GM21825 (cell line): ENCODE data around the gene TMEM164.

Experiments used
- ATAC-seq: cut with Tn5 transposase; IDR thresholded peaks from one replicate; pipeline ENCODE4 v1.9.1; 2021; ENCODE audit warnings: mild to moderate bottlenecking, moderate library complexity; ENCODE audit not compliant: unreplicated experiment

TMEM164 gene

GRCh38 chrX:110161361-110161686 is 158.4 kb downstream of the TMEM164 start:
- no peak for ATAC-seq

GRCh38 chrX:110162131-110162530 is 159.2 kb downstream of the TMEM164 start:
- ATAC-seq, result no peak

DNA sequence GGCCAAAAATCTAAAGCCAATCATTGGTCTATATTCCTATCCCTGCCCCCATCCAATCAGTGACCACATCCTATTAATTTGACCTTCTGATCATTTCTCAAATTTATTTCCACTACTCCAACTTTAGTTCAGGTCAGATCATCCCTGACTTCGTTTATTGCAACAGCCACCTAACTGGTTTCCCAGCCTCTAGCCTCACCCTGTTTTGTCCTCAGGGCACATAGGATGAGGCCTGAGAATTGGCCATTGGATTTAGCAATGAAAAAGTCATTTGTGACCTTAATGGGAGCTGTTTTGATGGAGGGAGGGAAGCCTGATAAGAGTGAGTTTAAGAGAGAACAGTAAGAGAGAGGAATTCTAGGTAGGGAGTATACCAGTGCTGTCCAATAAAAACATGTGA is 160.0 kb downstream of the TMEM164 start:
- no peak for ATAC-seq

GRCh38 chrX:110163488-110163887 is 160.6 kb downstream of the TMEM164 start:
- no peak for ATAC-seq

DNA sequence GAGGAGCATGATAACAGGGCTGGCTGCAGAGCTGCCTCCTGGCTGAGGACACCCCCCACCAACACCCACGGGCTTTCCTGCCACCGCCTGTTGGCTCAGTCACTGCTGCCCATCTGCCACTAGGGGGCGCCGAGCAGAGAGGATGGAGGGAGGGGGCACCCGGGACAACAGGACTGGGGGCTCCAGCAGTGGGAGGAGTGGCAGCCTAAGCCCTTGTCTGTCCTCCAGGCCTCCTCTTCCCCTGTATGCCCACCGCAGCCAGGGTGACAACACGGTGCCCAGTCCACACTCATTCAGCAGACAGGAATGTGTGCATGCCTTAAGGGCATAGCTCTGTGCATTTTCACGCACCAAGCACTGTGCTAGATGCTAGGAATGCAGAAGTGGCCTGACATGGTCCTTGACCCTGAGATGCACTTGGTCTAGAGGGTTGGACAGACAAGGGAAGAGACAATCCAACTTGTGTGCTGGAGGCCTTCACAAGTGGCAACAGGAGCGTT is 165.1 kb downstream of the TMEM164 start:
- ATAC-seq, result no peak

DNA sequence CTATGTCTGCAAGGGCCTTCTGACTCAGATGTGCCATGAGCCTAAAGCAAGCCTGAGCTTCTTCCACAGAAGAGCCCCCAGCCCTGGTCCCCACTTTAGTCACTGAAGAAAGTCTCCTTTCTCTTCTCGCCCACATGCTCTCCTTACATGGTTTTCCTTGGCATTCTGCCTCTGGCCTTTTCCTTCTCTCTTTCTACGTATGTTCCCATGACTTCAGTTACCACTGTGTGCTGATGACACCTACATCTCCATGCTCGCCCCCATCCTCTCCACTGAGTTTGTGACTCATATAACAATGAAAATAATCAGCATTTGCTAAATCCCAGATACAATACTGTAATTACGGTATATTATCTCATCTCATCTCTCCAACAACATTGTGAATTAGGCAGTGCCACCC is 165.7 kb downstream of the TMEM164 start:
- ATAC-seq, result no peak

DNA sequence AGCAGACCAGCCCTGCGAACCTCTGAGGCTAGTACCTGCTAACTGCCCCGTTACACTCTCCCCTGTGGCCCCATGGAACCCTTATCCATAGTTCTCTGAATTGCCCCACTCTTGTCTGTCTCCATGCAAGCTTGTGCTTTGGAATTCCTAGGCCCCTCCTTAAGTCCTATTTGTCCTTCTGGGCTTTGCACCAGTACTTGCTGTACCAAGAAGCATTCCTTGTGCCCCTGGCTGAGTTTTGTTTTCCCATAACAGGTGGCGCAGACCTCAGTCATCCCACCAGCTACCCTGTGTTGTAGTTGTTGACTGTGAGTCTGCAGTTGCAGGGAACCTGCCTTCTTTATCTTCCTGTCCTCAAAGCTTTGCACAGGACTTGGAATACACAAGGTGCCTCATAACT is 167.1 kb downstream of the TMEM164 start:
- ATAC-seq, result no peak

DNA sequence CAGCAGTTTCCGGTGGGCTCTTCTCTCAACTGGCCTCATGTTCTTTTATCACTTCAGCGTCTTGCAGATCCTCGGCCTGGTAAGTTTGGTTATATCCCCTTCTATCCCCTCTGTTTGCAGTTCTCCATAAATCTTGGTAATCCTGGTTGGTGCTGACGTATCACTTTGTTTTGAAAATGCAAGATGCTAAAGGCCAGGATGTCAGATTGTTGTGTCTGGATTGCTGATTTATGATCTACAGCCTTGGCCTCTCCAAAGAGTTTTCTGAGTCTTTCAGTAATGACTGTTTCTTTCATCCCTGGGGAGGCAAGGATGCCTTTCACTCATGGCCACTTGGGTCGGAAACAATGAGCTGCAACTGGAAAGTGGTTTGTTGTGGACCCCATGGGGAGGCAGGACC is 168.5 kb downstream of the TMEM164 start:
- ATAC-seq, result no peak

DNA sequence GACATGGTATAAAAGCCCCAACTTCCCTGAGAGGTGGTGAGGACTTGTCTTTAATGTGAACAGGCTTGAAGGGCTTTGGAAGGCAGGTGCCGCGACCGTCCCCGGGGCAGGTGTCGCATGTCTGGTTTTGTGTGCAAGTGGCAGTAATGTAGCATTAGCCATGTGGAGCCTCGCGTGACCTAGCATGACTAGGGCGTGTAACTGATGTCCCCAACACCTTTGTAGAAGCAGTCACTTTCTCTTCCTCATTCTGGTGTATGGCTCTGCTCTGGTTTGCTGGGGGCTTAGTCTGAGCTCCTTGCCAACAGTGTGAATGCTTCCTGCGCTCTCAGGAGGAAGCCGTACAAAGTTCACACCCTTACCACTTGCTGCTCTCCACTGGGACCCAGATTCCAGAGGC is 169.3 kb downstream of the TMEM164 start:
- peak; percentile 98 for ATAC-seq

GRCh38 chrX:110173192-110174175 is 170.6 kb downstream of the TMEM164 start:
- no peak for ATAC-seq

DNA sequence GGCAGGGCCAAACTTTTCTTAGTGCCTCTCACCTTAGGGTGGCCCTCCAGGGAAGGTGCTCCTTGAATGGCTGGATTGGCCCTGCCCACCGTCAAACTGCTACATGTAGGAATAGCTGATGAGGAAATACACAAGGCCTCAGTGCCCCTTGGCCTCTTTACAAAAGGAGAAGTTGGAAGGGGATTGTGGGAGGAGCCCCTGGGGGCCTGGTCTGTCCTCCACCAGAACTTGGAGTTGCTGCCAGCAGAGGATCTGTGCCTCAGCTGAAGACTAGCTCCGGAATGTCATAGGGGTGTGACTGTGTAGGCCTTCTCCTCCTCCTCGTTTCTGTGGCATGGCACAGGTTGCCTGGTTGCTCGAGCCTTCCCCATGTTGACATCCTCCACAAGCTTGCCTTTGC is 172.2 kb downstream of the TMEM164 start:
- ATAC-seq, result no peak

GRCh38 chrX:110175696-110176095 is 172.8 kb downstream of the TMEM164 start:
- no peak for ATAC-seq

GRCh38 chrX:110178179-110178865 is 175.4 kb downstream of the TMEM164 start:
- no peak for ATAC-seq

GRCh38 chrX:110180176-110180927 is 177.4 kb downstream of the TMEM164 start:
- ATAC-seq, result peak; percentile 46

GRCh38 chrX:110180928-110181310 is 178.0 kb downstream of the TMEM164 start:
- peak; percentile 73 for ATAC-seq

DNA sequence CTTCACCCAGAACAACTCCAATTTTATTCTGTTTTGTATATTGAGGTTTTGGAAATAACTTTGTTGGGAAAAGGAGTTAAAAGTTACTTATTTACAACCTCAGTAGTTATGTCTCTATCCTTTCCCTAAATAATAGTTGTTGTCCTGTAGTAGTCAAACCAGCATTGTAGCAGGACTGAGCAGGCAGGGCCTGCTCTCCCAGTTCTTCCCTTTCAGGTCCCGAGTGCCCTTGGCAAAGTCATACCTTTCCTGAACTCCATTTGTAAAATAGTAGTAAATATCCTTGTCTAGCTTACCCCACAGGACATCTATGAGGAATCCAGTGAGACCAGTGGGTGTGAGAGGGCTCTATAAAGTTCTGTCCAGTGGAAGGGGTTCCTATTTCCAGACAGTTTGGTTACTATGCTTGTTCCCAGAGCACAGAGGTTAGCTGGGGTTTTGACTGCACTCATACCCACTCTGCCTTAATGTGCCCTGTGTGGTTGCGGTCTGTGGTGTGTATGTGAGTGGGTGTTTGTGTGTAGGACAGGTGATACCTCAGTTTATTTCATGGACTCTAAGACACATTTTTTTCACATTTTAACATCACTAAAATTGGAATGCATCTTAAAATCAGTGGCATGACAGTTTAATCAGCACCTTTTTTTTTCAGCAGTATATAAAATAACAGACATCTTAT is 178.7 kb downstream of the TMEM164 start:
- no peak for ATAC-seq

GRCh38 chrX:110182362-110182761 is 179.4 kb downstream of the TMEM164 start:
- ATAC-seq, result no peak

DNA sequence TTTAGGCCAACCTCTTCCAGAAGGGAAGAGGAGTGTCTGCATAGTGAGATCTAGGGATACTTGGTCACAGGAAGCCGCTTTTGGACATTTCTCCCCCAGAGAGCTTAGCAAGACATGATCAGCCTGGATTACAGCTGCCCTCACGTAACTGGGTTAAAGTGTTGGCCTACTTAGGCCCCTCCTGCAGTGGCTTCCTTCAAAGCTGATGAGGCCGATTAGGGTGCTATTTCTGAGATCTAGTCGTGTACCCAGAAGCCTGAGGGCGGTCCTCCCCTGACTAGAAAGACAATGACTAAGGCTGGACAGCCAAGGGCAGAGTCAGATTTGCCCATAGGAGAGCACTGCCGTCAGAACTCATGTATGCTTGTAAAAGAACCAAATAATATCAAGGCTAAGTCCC is 180.0 kb downstream of the TMEM164 start:
- no peak for ATAC-seq

DNA sequence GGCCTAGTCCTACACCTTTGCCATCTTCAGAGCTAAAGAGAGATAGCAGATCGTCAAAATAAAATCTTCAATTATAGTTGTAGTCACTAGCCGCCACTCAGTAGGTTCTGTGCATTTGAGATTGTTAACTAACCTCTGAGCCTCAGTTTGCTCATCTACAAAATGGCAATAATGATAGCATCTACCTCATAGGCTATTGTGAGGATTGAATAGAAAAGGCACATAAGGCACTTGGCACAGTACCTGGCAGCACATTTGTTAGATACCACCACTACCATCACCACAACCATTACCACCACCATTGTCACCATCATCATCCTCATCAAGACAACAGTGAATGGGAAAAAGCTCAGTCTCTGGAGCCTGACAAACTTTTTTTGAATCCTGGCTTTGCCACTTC is 180.4 kb downstream of the TMEM164 start:
- ATAC-seq, result no peak

GRCh38 chrX:110188701-110189558 is 186.0 kb downstream of the TMEM164 start:
- ATAC-seq, result peak; percentile 53
